Measurements from ENCODE around the gene HSPD1.

- TF ChIP-seq CTCF (IDR thresholded peaks at IDR 0.05), result no peak
- TF ChIP-seq POLR2A (IDR thresholded peaks at IDR 0.05), result peak in 1 of 2 donors; percentile 85
Measured at GRCh38 chr2:197453123-197453913, 46.3 kb downstream of the HSPD1 start, which contains the start of gene COQ10B.
